Activated T-cell treated with anti-CD3 and anti-CD28 coated beads for 4 hours (primary cell): Measurements from ENCODE around the gene CHSY1.
"Not testable (repeated sequence)": the region's sequence is repeated elsewhere in the genome, so short reads cannot be mapped to it uniquely, and the experiment has no call there.

ENCODE experiments used
- DNase-seq: peaks from one replicate; pipeline ENCODE4 v3.0.0-alpha.2; 2020

The CHSY1 gene

DNA sequence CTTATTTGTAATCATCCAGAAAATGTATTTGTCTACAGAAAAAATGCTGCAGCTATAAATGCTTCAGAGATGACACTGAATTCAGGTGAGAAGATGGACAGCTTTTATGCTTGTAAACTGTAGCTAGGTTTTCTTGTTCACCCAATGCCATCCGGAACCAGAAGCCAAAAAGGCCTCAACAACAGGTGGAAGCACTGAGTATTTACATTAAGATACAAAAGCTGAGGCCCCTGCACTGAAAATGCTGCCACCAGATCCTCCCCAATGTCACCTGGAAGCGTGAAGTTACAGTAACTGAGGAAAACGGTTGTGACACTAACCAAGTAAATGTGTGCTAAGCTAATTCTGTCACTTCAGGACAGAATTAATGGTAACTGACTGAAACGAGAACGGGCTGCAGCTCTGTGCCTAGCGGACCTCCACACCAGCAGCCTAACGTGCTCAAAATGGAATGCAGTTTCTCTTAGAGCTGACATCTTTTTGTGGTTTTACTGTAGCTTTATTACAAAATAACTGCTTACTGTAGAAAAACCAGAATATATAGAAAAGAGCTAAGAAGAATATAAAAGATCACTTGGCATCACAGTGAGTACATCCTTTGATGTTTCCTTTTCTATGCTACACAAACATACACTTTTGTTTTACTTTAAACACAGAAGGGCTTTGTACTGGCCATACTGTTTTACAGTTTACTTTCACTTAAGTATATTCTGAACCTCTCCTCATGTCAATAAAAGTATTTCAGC lies 7.6 kb downstream of the CHSY1 start:
- DNase-seq = no peak

DNA sequence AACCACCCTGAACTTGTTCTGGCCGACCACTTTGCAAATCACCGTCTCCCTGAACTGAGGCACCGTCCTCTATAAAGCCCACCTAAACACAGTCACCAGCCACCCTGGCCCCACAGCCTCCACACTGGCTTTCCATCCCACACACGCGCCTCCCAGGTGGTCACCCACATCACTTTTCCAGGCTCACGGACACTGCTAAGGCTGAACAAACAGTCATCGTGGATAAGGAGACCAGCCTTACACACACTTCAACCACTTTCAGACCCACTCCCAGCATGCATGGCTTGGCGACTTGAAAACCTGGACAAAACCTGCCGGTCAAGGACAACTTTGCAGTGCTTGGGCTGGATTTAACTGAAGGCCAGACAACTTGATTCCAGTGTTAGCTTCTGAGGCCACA lies 8.4 kb downstream of the CHSY1 start:
- DNase-seq = no peak

DNA sequence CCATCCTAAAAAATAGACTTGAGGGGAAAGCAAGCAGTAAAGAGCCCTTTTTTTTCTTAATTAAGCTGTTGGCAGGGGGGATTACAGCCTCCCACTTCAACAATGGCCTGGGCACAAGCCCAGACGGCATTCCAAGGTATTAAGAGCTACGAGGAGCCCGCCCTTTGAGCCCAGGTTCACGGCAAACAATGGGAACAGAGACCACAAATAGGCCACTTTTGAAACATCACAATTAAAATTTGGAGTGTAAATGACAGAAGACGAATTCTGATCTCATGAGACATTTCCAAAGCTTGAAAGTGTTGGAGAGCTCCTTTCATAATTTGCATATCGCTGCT lies 8.9 kb downstream of the CHSY1 start:
- DNase-seq = no peak

DNA sequence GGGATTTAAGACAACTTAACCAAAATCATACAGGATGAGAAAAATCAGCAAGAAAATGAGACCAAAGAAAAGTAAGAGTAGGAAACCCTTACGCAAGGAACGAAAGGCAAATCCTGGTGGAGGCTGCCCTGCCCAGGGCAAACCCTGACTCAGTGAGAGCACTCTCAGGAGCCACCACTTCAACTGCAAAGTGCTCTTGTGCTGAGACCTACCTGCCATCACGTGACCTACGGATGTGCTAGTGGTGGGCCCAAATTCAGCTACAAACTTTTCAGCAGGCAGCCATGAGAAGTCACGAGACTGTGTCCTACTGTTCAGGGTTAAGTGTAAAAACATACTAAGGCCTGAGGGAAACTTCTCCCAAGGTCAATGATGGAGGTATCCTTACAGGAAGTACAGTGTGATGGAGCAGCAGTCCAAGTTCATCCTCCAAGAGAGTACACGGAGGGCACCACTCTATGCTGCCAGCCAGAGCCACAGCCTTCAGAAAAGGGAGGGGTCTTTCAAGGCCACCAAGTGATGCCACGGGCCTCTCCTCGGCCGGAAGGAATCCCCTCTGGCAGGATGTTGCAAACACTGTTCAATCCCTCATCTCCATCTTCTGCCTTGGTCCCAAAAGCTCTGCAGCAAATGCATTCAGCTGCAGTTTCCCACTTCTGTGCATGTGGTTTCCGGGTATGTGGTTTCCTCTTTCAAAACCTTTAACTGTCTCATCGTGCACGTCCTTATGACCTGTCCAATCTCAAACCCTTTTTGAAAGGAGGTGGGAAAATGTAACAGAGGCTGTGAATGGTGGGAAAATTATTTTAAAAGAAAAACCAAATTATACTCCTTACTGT lies 9.5 kb downstream of the CHSY1 start:
- no peak for DNase-seq

DNA sequence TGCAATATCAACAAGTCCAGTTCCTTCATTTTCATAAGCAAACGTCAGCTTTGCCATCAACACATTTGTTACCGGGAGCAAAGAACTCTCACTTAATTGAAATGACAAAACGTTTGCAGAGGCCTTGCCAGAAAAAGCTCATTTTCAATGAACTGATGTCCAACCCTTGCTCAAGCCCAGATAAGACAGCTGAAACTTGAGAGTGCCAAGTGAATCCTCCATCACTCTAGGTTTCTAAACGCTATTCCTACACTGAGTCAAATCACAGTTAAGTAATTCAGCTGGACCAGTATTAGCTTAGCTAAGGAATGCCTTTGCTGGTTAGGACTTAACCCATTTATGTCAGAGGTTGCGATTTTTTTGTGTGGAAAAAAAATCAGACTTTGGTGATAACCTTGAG lies 11.5 kb downstream of the CHSY1 start:
- DNase-seq = no peak

DNA sequence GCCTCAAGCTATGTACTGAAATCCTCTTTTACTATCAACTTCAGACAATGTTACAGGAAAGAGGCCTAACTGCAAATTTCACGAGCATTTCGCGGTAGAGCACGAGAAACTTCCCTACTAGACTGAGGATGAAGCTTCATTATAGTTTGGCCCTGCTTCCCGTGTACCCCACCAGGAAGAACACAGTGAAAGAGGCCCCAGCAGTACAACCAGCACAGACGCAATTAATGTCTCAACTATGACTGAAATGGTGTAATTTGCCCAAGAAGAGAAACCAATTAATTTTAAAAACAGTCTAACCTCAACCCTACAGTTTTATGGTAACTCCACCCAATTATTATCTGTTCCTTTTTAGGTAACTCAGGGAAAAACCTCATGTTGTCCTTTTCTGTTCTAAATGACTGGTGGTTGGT lies 12.1 kb downstream of the CHSY1 start:
- no peak for DNase-seq

DNA sequence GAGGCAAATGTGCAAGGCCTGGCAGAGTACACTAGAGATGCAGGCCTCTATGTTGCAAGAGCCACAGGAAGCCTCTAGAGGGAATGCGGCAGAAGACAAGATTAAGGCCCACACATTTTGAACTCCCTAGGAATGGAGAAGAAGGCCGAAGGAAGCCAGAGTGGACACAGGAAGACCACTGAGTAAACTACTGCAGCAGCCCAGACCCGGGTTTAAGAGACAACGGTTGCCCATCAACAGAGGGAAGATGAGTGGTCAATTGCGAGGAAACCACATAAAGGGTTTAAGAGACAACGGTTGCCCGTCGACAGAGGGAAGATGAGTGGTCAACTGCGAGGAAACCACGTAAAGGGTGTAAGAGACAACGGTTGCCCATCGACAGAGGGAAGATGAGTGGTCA lies 14.6 kb downstream of the CHSY1 start:
- no peak for DNase-seq

DNA sequence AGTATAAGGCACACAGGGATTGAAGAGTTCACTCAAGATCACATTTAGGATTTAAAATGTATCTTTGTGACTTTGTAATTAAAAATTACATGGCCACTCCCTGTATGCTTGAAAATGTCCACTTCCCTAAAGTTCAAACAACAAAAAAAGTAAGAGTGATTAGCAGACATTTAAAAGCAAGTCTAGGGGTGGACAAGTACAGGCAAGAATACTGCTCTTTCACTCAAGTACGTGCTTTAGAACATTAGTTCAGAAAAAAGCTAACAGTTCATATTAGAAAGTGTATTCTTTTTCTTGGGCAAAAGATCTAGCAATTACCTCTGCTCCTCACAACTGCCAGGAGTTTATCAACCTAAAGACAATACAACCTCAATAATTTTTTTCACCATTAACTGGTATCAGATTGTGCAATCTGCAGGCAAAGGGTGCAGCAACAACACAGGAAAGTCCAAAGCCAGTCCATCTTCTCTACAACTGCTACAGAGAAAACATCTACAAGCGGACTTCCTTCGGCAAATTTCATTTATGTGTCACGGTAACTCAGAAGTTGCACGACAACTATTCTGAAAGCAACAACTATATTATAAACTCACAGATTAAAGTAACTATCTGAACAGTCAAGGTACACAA lies 18.1 kb downstream of the CHSY1 start:
- no peak for DNase-seq

DNA sequence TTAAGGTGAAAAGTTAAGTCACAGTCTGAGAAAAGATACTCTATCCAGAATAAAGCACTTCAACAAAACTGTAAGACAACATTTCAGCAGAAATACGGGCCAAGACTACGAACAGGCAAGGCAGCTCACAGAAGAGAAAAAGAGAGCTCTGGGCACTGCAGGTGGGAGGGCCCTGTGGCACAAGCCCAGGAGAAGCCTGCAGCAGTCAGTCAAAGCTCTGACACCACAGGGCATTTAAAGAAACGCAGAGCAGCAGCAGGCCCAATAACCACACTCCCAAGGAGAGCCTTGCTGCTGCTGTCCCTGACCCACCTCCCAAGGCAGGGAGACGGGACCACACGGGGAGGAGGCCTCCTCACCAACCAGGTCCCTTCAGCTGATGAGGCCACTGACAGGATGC lies 19.2 kb downstream of the CHSY1 start:
- no peak for DNase-seq

DNA sequence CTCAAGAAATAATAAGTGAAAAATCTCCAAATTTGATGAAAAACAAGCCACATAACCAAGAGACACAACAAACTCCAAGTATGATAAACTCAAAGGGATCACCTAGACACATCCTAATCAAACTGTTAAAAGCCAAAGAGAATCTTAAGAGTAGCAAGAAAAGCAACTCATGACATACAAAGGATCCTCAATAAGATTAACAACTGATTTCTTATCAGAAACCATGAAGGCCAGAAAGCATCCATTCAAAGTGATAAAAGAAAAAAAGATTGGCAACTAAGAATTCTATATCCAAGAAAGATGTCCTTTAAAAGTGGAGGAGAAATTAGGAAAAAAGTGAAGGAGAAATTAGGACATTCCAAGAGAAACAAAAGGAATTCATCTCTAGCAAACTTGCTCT lies 23.5 kb downstream of the CHSY1 start:
- DNase-seq = no peak

DNA sequence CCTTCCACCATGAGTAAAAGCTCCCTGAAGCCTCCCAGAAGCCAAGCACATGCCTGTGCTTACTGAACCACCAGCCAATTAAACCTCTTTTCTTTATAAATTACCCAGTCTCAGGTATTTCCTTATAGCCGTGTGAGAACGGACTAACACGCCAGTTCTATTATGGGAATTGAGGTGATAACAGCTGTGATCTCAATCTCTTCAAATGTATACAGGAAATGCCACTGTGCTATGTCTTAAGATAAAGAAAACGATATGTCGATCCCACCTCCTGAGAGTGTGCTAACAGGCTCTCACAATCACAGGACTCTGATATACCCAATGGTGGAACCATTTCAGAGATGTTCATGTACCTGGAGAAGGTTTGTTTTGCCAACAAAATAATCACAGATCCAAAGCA lies 26.2 kb downstream of the CHSY1 start:
- DNase-seq = no peak

DNA sequence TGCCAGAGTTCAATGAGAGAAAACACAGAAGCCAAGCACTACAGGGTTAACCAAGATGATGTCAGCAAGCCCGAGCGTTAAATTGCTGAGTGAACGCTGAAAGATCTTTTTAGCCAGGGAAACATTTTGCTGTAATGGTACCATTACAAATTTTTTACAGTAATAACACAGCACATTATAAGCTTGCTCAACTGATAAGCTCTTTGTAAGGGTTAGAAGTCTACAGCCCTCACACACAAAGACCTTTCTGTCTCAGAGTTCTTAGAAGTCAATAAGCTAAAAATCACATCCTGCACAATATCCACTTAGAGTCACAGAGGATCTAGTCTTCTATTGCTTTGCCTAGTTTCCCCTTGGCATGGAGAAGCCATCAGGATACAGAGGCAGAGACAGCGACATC lies 29.9 kb downstream of the CHSY1 start:
- no peak for DNase-seq

DNA sequence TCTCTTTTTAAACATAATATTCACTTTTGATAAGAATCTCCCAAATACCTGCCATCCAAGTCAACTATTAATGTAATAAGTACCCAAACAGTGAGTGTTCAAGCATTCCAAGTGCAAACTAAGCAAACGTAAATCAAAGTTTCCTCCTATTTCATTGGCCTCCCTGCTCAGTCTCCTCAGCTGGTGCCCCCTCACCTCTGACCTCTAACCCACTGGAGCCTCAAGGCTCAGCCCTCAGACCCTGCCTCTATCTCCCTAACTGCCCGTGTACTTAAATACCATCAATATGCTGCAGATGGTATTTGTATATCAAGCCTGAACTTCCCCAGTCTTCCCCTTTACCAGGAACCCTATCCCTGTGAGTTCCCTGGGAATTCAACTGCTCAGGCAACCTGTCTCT lies 31.8 kb downstream of the CHSY1 start:
- no peak for DNase-seq

DNA sequence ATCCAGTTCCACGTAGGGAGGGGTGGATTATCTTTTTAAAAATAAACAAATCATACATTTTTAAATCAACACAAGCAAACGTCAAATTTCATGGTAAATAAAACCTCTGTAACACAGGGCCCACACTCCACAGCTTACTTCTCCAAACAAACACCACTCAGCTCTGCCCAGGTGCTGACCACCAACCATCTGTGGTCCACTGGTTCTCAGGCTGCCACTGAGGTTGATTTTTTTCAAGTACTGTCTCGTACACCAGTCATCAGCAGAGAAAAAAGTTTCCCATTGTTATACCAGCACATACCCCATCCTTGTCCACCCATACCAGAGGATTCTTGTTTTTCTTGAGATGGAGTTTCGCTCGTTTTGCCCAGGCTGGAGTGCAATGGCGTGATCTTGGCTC lies 32.4 kb downstream of the CHSY1 start:
- DNase-seq = no peak

DNA sequence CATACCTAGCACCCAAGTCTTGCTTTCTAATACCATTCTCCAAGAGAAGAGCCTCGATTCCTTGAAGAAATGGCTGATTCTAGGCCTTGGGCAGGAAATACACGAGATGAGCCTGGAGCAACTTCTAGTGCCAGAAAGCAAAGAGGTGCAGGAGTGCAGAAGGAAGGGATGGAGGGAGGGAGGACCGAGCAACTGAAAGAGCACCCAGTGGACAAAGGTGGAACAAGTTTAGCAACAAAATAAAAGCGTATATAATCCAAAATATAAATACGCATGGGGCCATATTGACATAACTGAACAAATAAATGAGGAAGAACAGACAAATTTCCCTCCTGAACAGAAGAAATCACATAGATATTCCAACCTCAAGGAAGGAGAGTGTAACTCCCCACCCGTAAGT lies 34.4 kb downstream of the CHSY1 start:
- DNase-seq = no peak

DNA sequence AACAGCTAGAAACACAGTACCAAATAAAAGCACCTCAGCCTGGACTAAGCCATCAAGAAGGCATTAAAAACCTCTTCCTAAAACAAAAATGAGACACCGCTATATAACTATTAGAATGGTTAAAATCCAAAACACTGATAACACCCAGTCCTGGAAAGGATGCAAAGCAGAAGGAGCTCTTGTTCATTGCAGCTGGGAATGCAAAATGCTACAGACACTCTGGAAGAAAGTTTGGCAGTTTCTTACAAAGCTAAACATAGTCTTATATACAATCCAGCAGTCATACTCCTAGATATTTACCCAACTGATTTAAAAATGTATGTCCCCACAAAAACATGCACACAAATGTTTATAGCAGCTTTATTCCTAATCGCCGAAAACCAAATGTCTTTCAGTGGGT lies 35.7 kb downstream of the CHSY1 start:
- no peak for DNase-seq

DNA sequence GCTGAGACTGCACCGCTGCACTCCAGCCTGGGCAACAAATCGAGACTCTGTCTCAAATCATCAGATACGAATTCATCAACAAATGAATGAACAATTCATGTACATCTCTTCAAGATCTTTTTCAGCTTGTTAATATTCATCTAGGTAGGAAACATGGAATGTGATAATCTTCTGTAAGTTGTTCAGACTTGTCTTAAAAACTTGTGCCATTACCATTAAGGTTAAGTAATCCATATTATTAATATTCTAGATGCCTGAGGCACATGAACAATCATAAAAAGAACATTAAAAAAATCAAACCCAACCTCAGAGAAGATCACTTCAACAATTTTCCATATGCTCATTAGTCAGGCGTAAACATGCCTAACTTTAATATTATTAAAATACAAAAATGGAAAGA lies 36.2 kb downstream of the CHSY1 start:
- DNase-seq = no peak

DNA sequence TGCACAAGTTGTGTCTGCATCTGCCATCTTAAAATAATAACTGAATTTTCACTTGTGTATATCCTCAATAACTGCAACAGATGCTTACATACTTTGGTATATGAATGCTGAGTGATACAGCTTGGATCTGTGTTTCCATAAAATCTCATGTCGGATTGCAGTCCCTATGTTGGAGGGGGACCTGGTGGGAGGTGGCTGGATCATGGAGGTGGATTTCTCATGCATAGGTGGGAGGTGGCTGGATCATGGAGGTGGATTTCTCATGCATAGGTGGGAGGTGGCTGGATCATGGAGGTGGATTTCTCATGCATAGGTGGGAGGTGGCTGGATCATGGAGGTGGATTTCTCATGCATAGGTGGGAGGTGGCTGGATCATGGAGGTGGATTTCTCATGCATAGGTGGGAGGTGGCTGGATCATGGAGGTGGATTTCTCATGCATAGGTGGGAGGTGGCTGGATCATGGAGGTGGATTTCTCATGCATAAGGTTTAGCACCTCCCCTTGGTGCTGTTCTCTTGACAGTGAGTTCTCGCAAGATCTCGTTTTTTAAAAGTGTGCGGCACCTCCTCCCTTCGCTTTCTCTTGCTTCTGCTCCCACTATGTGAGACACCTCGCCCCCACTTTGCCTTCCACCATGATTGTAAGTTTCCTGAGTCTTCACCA lies 37.3 kb downstream of the CHSY1 start:
- DNase-seq = not testable (repeated sequence)

DNA sequence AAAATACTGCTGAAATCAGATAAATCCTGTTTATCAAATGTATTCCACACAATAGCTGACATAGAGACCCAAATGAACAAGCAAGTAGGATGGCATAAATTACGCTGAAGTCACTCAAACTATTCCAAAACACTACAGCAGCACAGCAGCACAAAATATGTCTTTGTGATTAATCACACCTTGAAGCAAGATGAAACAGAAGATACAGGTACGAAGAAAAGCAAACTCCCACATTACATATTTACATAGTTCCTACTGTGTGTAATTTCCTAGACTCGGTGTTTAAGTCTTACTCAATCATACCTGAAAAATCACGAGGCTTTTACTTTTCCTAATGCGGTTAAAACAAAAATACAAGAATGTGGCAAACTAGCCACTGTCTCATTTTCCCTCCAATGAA lies 38.3 kb downstream of the CHSY1 start:
- DNase-seq = no peak

DNA sequence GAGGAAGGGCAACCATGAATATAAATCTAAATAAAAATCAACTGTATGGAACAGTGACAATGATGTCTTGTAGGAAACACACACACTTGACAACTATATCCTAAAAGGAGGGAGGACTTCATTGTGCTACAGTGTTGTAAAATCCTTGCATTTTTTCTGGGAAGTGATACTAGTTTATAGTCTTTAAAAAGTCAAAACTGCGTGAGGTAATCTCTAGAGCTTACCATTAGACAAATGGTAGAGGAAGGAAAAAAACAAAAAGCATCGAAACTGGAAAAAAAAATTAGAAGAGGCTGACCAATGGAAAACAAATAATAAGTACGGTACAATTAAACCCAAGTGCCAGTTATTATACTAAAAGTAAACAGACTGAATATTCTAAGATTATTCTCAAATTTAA lies 38.7 kb downstream of the CHSY1 start:
- DNase-seq = no peak

DNA sequence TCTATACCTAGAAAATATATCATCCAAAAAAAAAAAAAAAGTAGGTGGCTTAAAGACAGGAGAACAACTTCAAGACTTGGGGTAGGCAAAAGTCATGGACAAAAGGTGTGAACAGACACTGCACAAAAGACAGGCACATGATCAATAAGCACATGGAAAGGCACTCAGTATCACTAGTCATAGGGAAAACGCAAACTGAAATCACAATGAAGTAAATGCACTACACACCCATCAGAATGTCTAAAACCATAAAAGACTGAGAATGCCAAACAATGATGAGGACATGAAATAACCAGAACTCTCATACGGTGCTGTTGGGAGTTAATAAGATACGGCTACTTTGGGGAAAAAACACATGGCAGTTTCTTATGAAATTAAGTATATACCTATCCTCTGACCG lies 40.0 kb downstream of the CHSY1 start:
- no peak for DNase-seq

DNA sequence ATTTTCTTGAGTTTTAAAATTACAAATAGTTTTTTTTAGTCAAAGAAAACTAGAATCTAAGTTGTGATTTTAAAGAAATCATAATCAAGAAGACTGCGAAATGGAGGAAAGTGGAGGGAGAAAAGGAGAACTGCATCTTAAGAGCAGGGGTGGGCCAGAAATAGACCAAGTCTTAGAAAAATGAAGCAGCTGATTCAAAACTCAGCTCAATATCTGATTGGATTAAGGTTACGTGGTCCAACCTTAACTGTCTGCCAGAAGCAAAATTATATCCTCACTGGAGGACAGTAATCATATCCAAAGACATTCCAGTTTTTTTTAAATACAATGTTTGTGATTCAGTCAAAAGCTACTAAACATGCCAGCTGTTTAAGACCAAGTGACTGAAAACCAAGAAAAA lies 41.4 kb downstream of the CHSY1 start:
- no peak for DNase-seq

DNA sequence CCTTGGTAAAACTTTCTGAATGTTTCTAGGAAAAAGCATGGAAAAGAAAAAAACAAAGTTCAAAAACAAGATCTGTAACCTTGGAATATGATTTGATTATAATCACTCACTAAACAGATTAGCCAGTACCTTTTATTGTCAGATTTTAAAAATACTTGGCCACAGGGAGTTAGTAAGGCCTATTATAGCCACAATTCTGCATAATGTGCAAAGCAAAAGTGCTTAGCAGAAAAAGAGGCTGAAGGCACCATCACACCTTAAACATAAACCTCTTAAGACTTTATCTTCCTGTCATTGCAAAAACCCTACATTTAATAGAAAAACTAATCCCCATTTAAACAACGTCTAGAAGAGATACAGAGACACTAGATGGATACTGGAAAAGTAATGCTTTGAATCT lies 41.8 kb downstream of the CHSY1 start:
- DNase-seq = no peak
